Amniotic epithelial cell (primary cell): ENCODE data around the gene TSPAN5.

Experiments used
- DNase-seq: peaks from one replicate; pipeline ENCODE4 v3.0.0-alpha.2; 2010; ENCODE audit warnings: low read depth

TSPAN5 gene

GRCh38 chr4:98585596-98585995 lies 72.8 kb downstream of the TSPAN5 start:
- no peak for DNase-seq

DNA sequence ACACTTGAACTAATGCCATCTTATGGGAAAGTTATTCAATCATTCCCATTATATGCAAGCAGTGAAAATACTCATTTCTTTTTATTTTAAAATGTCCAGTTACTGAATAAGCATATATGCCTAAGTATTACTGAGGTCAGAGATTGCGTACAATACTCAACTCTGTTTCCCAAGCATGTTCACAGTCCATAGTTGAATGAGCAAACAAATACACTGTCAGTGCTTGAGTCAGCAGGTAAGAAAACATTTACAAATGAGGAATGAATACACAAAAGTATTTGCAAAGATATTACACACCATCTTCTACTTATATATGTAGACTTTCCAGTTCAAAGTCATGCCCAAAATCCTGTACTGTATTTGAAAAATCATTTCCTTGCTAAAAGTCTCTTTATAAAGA lies 74.1 kb downstream of the TSPAN5 start:
- DNase-seq, result peak; percentile 74

- no peak for DNase-seq
Measured at GRCh38 chr4:98583265-98583664, 75.1 kb downstream of the TSPAN5 start.

DNA sequence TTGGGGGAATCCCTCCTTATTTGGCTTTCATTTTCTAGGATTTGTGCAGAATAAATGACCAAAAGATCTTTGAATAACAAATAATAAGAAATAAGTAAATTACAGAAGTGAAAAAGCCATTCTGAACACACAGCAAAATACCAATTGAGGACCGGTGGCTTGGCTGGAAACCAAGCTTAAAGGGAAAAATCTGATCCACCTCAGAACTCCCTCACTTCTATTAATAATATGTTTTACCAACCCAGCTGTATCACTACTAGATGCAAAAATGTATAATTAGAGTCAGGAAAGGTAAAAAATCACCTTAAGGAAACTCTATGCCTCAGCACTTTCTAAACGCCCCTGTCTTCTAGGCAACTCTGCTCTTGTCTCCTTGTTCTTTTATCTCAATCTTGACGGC lies 77.3 kb downstream of the TSPAN5 start:
- no peak for DNase-seq

DNA sequence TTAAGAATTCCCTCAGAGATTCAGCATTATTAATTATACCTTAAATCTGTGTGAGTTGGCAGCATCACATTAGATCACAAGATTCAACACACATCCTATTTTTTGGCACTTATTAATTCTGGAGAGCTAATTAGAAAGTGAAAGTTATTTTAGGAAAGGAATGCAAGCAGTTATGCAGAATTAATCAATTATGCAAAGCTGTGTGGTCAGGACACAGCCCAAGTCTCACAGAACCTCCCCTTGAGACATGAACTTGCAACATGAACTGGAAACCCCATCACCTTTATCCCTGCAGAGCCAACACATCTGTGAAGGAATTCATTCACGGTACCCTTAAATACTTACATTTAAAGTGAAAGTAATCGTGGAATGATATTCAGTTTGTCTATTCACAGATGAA lies 80.5 kb downstream of the TSPAN5 start:
- DNase-seq, result peak; percentile 42

- DNase-seq, result no peak
Measured at GRCh38 chr4:98574816-98575215, 83.6 kb downstream of the TSPAN5 start.

GRCh38 chr4:98573791-98574190 lies 84.6 kb downstream of the TSPAN5 start:
- no peak for DNase-seq

DNA sequence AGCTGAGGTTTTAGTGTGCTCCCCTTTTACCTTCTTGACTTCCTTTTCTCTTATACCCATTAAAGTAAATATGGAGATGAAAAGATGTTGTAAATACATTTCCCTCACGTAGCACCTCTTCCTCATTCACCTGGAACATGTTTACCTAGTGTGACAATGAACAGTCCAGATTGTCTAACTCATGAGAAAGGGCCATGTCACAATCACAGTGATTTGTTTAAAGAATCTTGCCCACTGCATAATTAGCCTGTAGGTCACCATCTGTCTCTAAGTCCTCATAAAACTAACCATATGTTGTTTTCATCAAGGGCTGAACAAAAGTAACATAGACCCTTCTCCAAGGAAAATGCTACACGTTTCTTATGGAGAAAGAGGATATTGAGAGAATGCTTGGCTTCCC lies 85.7 kb downstream of the TSPAN5 start:
- DNase-seq, result no peak

GRCh38 chr4:98571161-98571786 lies 87.1 kb downstream of the TSPAN5 start:
- DNase-seq, result no peak

GRCh38 chr4:98570151-98570797 lies 88.1 kb downstream of the TSPAN5 start:
- no peak for DNase-seq

- no peak for DNase-seq
Measured at GRCh38 chr4:98568941-98569663, 89.3 kb downstream of the TSPAN5 start.

DNA sequence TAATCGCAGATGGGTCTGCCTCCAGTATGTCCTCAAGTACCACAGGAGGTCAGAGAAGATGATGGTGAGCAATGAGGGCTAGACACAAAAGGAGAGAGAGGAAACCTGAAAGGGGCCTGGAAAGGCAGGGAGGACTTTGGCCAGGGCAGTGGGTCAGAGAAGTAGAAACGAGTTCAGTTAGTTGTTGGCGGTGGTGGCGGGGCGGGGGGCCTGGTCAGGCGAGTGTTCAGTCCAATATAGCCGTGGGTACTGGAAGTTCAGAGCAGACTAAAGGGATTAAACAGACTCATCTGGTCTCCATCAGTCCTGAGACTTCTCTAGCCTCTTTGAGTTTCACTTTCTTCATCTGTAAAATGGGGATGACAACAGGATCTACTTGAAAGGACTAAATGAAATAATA lies 90.8 kb downstream of the TSPAN5 start:
- DNase-seq, result no peak

- DNase-seq, result peak; percentile 60
Measured at GRCh38 chr4:98566361-98567008, 91.9 kb downstream of the TSPAN5 start.

DNA sequence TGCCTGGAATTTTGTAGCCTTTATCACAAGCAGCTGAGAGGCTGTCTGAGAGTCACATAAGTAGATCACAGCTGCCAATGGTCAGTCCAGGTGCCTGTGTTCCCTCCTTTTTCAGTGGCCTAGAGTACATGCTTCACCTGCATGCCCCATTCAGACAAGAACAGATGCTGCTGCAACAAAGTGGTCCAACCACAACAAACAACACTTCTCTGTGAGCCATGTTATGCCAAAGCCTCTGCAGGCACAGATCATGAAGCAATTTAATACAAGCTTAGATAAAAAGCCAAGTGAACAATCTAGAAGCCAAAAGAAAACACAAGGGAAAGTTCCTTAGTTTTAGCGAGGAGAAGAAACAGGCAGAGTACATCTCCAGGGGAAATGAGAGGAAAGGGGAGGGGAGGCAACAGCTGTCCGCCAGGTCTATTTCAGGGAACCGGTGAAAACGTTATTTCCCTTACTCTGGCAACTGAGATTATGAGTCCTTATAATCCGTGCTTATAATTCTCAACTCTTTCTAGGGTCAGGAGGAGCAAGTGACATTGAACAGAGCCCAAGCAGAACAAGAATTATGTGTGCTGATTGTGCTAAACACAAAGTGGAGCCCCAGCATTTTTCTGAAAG lies 92.6 kb downstream of the TSPAN5 start:
- no peak for DNase-seq

- DNase-seq, result no peak
Measured at GRCh38 chr4:98564852-98565251, 93.6 kb downstream of the TSPAN5 start.

GRCh38 chr4:98560321-98560720 lies 98.1 kb downstream of the TSPAN5 start:
- DNase-seq, result no peak

DNA sequence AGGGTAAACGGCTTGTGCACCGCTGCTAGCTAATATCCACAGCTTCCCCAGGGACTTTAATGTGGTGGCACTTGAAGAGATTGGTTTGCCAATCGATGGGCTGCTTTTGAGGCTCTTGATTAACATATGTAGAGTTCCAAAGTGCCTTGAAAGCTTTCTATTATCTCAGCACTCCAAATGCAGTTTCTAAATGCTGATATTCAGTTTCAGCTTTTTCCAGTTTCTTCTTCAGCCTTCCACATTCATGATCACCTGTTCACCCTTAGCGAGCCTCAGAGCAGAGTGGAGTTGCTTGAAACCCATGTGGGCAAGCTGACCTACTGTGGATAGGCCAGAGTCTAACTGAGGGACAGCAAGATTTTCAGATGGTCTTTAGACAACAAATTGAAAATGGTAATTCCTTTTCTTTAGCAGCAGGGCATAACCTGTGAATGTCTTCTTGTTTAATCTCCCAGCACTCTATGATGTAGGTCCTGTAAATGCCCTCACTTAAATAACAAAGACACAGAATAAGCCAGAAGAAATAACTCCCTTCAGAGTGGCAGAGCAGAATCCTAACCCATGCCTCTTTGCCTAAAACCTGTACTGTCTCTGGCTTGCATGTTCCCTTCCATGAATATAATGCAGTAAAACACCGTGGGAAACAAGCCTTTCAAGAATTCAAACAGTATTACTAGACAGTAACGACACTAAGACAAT lies 99.8 kb downstream of the TSPAN5 start:
- no peak for DNase-seq

DNA sequence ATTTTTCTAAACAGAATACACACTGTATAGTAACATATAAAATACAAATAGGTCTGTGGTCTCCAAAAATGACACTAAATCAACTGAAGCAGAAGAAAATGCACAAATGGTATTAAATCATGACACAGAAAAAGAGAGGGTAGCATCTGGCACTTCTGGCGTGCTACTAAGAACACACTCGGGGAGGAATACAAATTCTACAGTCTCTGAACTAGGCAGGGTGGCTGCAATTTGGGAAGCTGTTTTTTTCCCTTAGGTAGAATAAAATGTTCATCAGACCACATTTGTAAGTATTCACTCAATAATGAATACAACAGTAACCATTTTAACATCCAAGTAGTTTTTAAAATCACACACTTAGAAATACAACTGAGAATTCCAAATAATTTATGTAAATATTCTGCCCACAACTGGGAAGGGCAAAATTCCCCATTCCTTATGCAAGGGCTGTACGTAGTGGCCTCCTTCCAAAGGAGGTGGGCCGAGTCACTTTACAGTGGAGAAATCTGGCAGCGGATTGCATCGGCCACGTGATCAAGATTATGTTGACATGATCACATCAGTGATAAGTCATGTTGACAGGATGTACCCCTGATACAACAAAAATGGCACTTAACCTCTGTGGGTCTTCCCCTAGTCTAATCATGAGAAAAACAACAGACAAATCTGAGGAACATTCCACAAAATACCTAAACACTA lies 101.1 kb downstream of the TSPAN5 start:
- peak; percentile 79 for DNase-seq

GRCh38 chr4:98556451-98556850 lies 102.0 kb downstream of the TSPAN5 start:
- no peak for DNase-seq

DNA sequence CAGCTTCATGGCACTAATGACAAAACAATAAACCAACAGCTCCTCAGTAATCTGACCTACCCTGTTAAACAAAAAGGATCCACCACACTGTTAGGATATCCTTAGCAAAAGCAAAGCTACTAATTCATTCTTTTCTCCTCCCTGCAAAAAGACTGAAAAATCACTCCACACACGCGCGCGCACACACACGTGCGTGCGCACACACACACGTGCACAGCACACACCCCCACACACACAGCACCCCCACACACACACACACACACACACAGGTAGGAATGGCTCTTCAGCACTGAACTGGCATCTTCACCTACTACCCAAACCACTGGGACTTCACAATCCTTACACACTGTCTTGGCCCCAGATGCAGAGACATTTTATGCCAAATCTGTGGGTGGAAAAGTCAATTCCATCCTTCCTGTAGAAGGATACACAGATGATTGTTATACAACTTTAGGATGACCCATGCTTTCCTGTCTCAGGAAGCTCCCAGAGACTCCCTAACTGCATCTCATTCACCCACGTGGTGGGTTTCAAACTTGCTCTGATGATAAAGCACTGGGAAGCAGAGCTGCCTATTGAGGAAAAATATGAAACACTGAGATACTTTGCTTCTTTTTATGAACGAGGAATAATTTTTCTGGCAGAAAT lies 102.5 kb downstream of the TSPAN5 start:
- DNase-seq, result no peak
